NCI-H446 (cell line): ENCODE measurements around the gene OR56A3.
A peak's percentile ranks its signal among the peaks of the same experiment; 100 is the strongest.

Experiments
- DNase-seq, 2 experiments: peaks; one replicate each; lab custom pipeline; 2025; lab: John Stamatoyannopoulos, UW

The OR56A3 gene

GRCh38 chr11:5973530-5973929 lies 31.5 kb downstream of the OR56A3 start:
- no peak for DNase-seq

GRCh38 chr11:5983443-5983842 lies 41.4 kb downstream of the OR56A3 start:
- DNase-seq: no peak

GRCh38 chr11:5986885-5987284 lies 44.8 kb downstream of the OR56A3 start, which contains the start of gene OR52L1:
TSS of gene OR52L1 (minus strand) at chr11:5986985. CDS start at chr11:5986930, 55 bp downstream.
- no peak for DNase-seq

GRCh38 chr11:5989203-5989602 lies 47.2 kb downstream of the OR56A3 start:
- no peak for DNase-seq

- no peak for DNase-seq
Observed at GRCh38 chr11:5992150-5992549, 50.1 kb downstream of the OR56A3 start.

- DNase-seq: peak in 1 of 2 experiments; percentile 23
Observed at GRCh38 chr11:5992604-5993251, 50.7 kb downstream of the OR56A3 start.

- no peak for DNase-seq
Observed at GRCh38 chr11:5994791-5995190, 52.7 kb downstream of the OR56A3 start.
